IMR-90 (cell line): ENCODE data around the gene MECP2. TPM values are rescaled to one million over a fixed set of nuclear protein-coding genes. Genes with fewer than 3 reads are reported as not detected.

Experiments
- ATAC-seq: fragments of 200-7000 bp; cut with Tn5 transposase; 2 replicates; pipeline ENCODE4 v1.9.1; 2020; ENCODE audit warnings: low read depth, mild to moderate bottlenecking, moderate library complexity
- BruUV-seq: library from RNA; stranded (reverse); fragments of 400-500 nt; replicated peaks from 2 replicates; lab custom pipeline; 2021; lab: Mats Ljungman, UMichigan
- CTCF ChIA-PET: fragments of 300-600 bp; formaldehyde crosslinking; extraction: SDS; loops from one replicate; lab custom pipeline; 2021; ENCODE audit warnings: antibody characterized with exemption; lab: Yijun Ruan, JAX
- POLR2A ChIA-PET: fragments of 300-600 bp; sonication (Branson Sonifier 250); formaldehyde crosslinking; loops from one replicate; lab custom pipeline; 2022; ENCODE audit warnings: antibody characterized with exemption; ENCODE audit not compliant: unreplicated experiment; lab: Charles Lee
- DNase-seq: peaks from one replicate; pipeline ENCODE4 v3.0.0; 2013
- H2AFZ ChIP-seq: replicated peaks from 2 replicates; pipeline ENCODE3; 2013; ENCODE audit warnings: low read length, mild to moderate bottlenecking; ENCODE audit not compliant: poor library complexity
- H2AK5ac ChIP-seq: 2 replicates; pipeline ENCODE4 v1.6.1; 2013; ENCODE audit warnings: low read depth, low read length, inconsistent platforms
- H2AK9ac ChIP-seq: replicated peaks from 2 replicates; pipeline ENCODE3; 2013; ENCODE audit warnings: mild to moderate bottlenecking, low read depth, low read length, moderate library complexity; ENCODE audit not compliant: poor library complexity
- H2BK120ac ChIP-seq: 2 replicates; pipeline ENCODE4 v1.6.1; 2013; ENCODE audit warnings: low read depth, low read length, inconsistent platforms
- H2BK15ac ChIP-seq: 3 replicates; pipeline ENCODE4 v1.6.1; 2013; ENCODE audit warnings: low read depth, low read length, inconsistent platforms
- H2BK20ac ChIP-seq: 2 replicates; pipeline ENCODE4 v1.6.1; 2013; ENCODE audit warnings: low read depth, mild to moderate bottlenecking, inconsistent platforms, low read length, moderate library complexity
- H2BK5ac ChIP-seq: 2 replicates; pipeline ENCODE4 v1.6.1; 2013; ENCODE audit warnings: mild to moderate bottlenecking, low read depth, low read length, inconsistent platforms; ENCODE audit not compliant: poor library complexity, severe bottlenecking
- H3K14ac ChIP-seq: replicated peaks from 2 replicates; pipeline ENCODE4 v1.6.1; 2013; ENCODE audit warnings: low read depth, low read length, inconsistent platforms
- H3K18ac ChIP-seq: 2 replicates; pipeline ENCODE4 v1.6.1; 2013; ENCODE audit warnings: low read depth, low read length, control low read depth
- H3K23ac ChIP-seq: 2 replicates; pipeline ENCODE4 v1.6.1; 2013; ENCODE audit warnings: low read depth, low read length, inconsistent platforms
- H3K27ac ChIP-seq: 2 replicates; pipeline ENCODE4 v1.5.1; 2013; ENCODE audit warnings: mild to moderate bottlenecking, control low read depth, low read length; ENCODE audit not compliant: insufficient read depth
- H3K27me3 ChIP-seq: 2 replicates; pipeline ENCODE4 v1.6.1; 2013; ENCODE audit warnings: low read length; ENCODE audit not compliant: control insufficient read depth, insufficient read depth
- H3K36me3 ChIP-seq: 2 replicates; pipeline ENCODE4 v1.6.1; 2013; ENCODE audit warnings: low read length, mixed read lengths; ENCODE audit not compliant: control insufficient read depth, insufficient read depth
- H3K4ac ChIP-seq: 2 replicates; pipeline ENCODE4 v1.6.1; 2013; ENCODE audit warnings: low read depth, low read length, inconsistent platforms
- H3K4me1 ChIP-seq: 2 replicates; pipeline ENCODE4 v1.6.1; 2013; ENCODE audit warnings: low read length, mixed read lengths; ENCODE audit not compliant: control insufficient read depth, insufficient read depth
- H3K4me2 ChIP-seq: 2 replicates; pipeline ENCODE4 v1.6.1; 2013; ENCODE audit warnings: low read depth, mild to moderate bottlenecking, control low read depth, low read length, moderate library complexity
- H3K4me3 ChIP-seq: 2 replicates; pipeline ENCODE4 v1.5.1; 2013; ENCODE audit warnings: low read depth, mild to moderate bottlenecking, control low read depth, low read length, moderate library complexity; ENCODE audit not compliant: insufficient read depth
- H3K56ac ChIP-seq: 2 replicates; pipeline ENCODE4 v1.6.1; 2013; ENCODE audit warnings: low read length, inconsistent platforms; ENCODE audit not compliant: insufficient read depth; ENCODE audit errors: extremely low read depth
- H3K79me1 ChIP-seq, 2 experiments: 2 replicates each; pipeline ENCODE4 v1.6.1; 2013; ENCODE audit warnings: low read length in 2 of 2, inconsistent platforms in 1 of 2, low read depth in 1 of 2
- H3K9ac ChIP-seq: 2 replicates; pipeline ENCODE4 v1.6.1; 2013; ENCODE audit warnings: low read depth, low read length, control low read depth
- H3K9me1 ChIP-seq: 2 replicates; pipeline ENCODE4 v1.6.1; 2013; ENCODE audit warnings: low read length, inconsistent platforms; ENCODE audit not compliant: insufficient read depth
- H3K9me3 ChIP-seq: 2 replicates; pipeline ENCODE4 v1.6.1; 2013; ENCODE audit warnings: low read length; ENCODE audit not compliant: control insufficient read depth, insufficient read depth
- H4K20me1 ChIP-seq: 2 replicates; pipeline ENCODE4 v1.6.1; 2013; ENCODE audit warnings: low read length, inconsistent platforms; ENCODE audit not compliant: insufficient read depth
- H4K5ac ChIP-seq: 2 replicates; pipeline ENCODE4 v1.6.1; 2013; ENCODE audit warnings: mild to moderate bottlenecking, low read depth, low read length, control low read depth
- H4K8ac ChIP-seq, 2 experiments: 2 replicates each; pipeline ENCODE4 v1.6.1; 2013; ENCODE audit warnings: low read depth in 2 of 2, low read length in 2 of 2, control low read depth in 1 of 2, inconsistent platforms in 1 of 2
- H4K91ac ChIP-seq: 2 replicates; pipeline ENCODE4 v1.6.1; 2013; ENCODE audit warnings: low read depth, low read length, inconsistent platforms; ENCODE audit not compliant: insufficient read depth
- CEBPB ChIP-seq: IDR thresholded peaks from 2 replicates; pipeline ENCODE4 v1.6.1; 2012; ENCODE audit warnings: low read depth, low read length, improper control_type of control experiment
- CHD1 ChIP-seq: IDR thresholded peaks from 2 replicates; pipeline ENCODE4 v1.6.1; 2012; ENCODE audit warnings: low read depth, low read length, improper control_type of control experiment
- ELK1 ChIP-seq: fragments of 150-350 bp; IDR thresholded peaks from 2 replicates; pipeline ENCODE4 v1.6.1; 2016; ENCODE audit warnings: low read depth, mild to moderate bottlenecking, low read length, moderate library complexity, borderline replicate concordance
- NFE2L2 ChIP-seq: fragments of 150-350 bp; IDR thresholded peaks from 2 replicates; pipeline ENCODE4 v1.6.1; 2016; ENCODE audit warnings: low read depth, mild to moderate bottlenecking, low read length
- POLR2A ChIP-seq: IDR thresholded peaks from 2 replicates; pipeline ENCODE4 v1.6.1; 2012; ENCODE audit warnings: mild to moderate bottlenecking, low read depth, low read length
- RAD21 ChIP-seq: IDR thresholded peaks from 2 replicates; pipeline ENCODE4 v1.6.1; 2012; ENCODE audit warnings: low read length, improper control_type of control experiment
- RCOR1 ChIP-seq: IDR thresholded peaks from 2 replicates; pipeline ENCODE4 v1.6.1; 2012; ENCODE audit warnings: mild to moderate bottlenecking, low read length, improper control_type of control experiment; ENCODE audit not compliant: insufficient replicate concordance
- RFX5 ChIP-seq: IDR thresholded peaks from 2 replicates; pipeline ENCODE4 v1.8.0; 2012; ENCODE audit warnings: low read depth, mild to moderate bottlenecking, low read length, moderate library complexity
- SMC3 ChIP-seq: fragments of 150-350 bp; IDR thresholded peaks from 2 replicates; pipeline ENCODE4 v1.6.1; 2016; ENCODE audit warnings: low read depth, mild to moderate bottlenecking, antibody characterized with exemption, low read length, moderate library complexity
- USF2 ChIP-seq: fragments of 150-350 bp; IDR thresholded peaks from 2 replicates; pipeline ENCODE4 v1.6.1; 2017; ENCODE audit warnings: mild to moderate bottlenecking, antibody characterized with exemption, low read length, low read depth
- WGBS, 2 experiments: methylation state at CpG; one replicate each; pipeline versions ENCODE4 v1.1.5 to v1.1.7; 2013; ENCODE audit warnings: missing lambda C conversion rate in 2 of 2; ENCODE audit not compliant: insufficient read length in 1 of 2; ENCODE audit errors: extremely low coverage in 2 of 2; 5-methylcytosine and 5-hydroxymethylcytosine counted together
- dilution Hi-C: fragments of 300-500 bp; cut with HindIII; formaldehyde crosslinking; loops from one replicate; pipeline ENCODE4 v1.14.3; 2018; ENCODE audit warnings: low sequenced_read_pairs; ENCODE audit not compliant: unreplicated experiment
- in situ Hi-C: fragments of 300-500 bp; cut with MboI; formaldehyde crosslinking; loops from 3 replicates; pipeline ENCODE4 v1.14.3; 2019; ENCODE audit warnings: low sequenced_read_pairs, inconsistent platforms, mixed read lengths
- intact Hi-C: fragments of 100-400 bp; cut with micrococcal nuclease; formaldehyde crosslinking; loops from 2 replicates; pipeline ENCODE4 v1.10.0; 2022
- polyA plus RNA-seq, 3 experiments: library from polyadenylated mRNA; depleted of rRNA; stranded (reverse); fragments of >200 nt; gene quantifications; 2 replicates each; pipeline ENCODE4 v1.2.3, GENCODE V29; 2012; ENCODE audit warnings: low replicate concordance in 1 of 3
- total RNA-seq: library from RNA; depleted of rRNA; stranded (reverse); fragments of >200 nt; gene quantifications from 2 replicates; pipeline ENCODE4 v1.2.3, GENCODE V29; 2012

MECP2 gene
- total and polyA plus RNA-seq, 2 of the 4 experiments (the other 2 are of a cell fraction), result 8.4 to 10.1 TPM

- peaks cover 44% of the 10 kb centered on the region for H4K20me1 ChIP-seq
- H3K4ac ChIP-seq, result no peak overlapping the region
- no peak overlapping the region for H2BK15ac ChIP-seq
- no TSS peak for BruUV-seq
- DNase-seq, result no peak
- H3K36me3 ChIP-seq, result peaks cover 1% of the 10 kb centered on the region; the same call in 1 of the 2 replicates
- POLR2A ChIA-PET, result no interaction called here
- H3K4me3 ChIP-seq, result no peak overlapping the region
- peaks cover 13% of the 10 kb centered on the region for H3K4me1 ChIP-seq
- dilution Hi-C loops (no loop called here), in situ Hi-C loops (no loop called here), intact Hi-C loops (loop anchor here (5.0 kb wide), 1 partner anchor 49 kb away; the partner anchor contains the start of gene MECP2)
- no peak overlapping the region for H2AK5ac ChIP-seq
- CTCF ChIA-PET, result no interaction called here
- no peak overlapping the region for H3K23ac ChIP-seq
- no peaks in the 10 kb centered on the region for H3K27me3 ChIP-seq
- H3K79me1 ChIP-seq, result peaks cover 3 to 53% of the 10 kb centered on the region in 2 experiments; a peak in 3 of 4 replicates
- no peak overlapping the region for H2BK20ac ChIP-seq
- H2AK9ac ChIP-seq, result no peak overlapping the region
- no peak for ATAC-seq
- no peak overlapping the region for H3K9ac ChIP-seq
- H3K9me1 ChIP-seq, result peaks cover 7% of the 10 kb centered on the region
- no peak overlapping the region for H4K8ac ChIP-seq
- no peak overlapping the region for H2BK5ac ChIP-seq
- no peak overlapping the region for H3K14ac ChIP-seq
- H2AFZ ChIP-seq, result no peak overlapping the region
- H3K56ac ChIP-seq, result no peak overlapping the region
- no peak overlapping the region for H2BK120ac ChIP-seq
- no peak overlapping the region for H3K27ac ChIP-seq
- WGBS, 2 experiments, result 70% methylated on average over 5 of the region's 11 CpGs; no CpG with 5 or more reads in 1 of the 2 experiments
- no peak overlapping the region for H3K4me2 ChIP-seq
- H3K9me3 ChIP-seq, result no peaks in the 10 kb centered on the region
- H4K5ac ChIP-seq, result no peak overlapping the region
- no peak overlapping the region for H4K91ac ChIP-seq
- H3K18ac ChIP-seq, result no peak overlapping the region
- TF ChIP-seq ELK1 (no peak), RCOR1 (no peak), RAD21 (no peak), USF2 (no peak), CEBPB (no peak), RFX5 (no peak), CHD1 (no peak), SMC3 (no peak), NFE2L2 (no peak), POLR2A (no peak)
These were observed 49.1 kb downstream of the MECP2 start for GRCh38 chrX:154048398-154048797.
